GM23338 (cell line): ENCODE measurements around the gene ERO1A. TPM values are rescaled to one million over a fixed set of nuclear protein-coding genes. Genes with fewer than 3 reads are reported as not detected.

Source experiments
- ATAC-seq: fragments of 200-7000 bp; cut with Tn5 transposase; 3 replicates; pipeline ENCODE4 v1.9.1; 2020
- DNase-seq: peaks from one replicate; pipeline ENCODE4 v3.0.0-alpha.2; 2015; ENCODE audit warnings: low spot score
- H2AFZ ChIP-seq: fragments of 200-600 bp; sonication (generic); 2 replicates; pipeline ENCODE4 v1.8.0; 2016; ENCODE audit warnings: antibody characterized with exemption, mild to moderate bottlenecking, moderate library complexity
- H3F3A ChIP-seq: fragments of 200-600 bp; sonication (generic); replicated peaks from 2 replicates; pipeline ENCODE4 v1.8.0; 2017; ENCODE audit warnings: antibody characterized with exemption, mixed run types, low read depth
- H3K27ac ChIP-seq: fragments of 200-600 bp; sonication (generic); 2 replicates; pipeline ENCODE4 v1.6.1; 2016; ENCODE audit warnings: low read depth
- H3K27me3 ChIP-seq: fragments of 200-600 bp; sonication (generic); 2 replicates; pipeline ENCODE4 v1.8.0; 2016; ENCODE audit warnings: mild to moderate bottlenecking, mixed run types, moderate library complexity; ENCODE audit not compliant: insufficient read depth
- H3K36me3 ChIP-seq: fragments of 200-600 bp; sonication (generic); 2 replicates; pipeline ENCODE4 v1.8.0; 2016; ENCODE audit warnings: mild to moderate bottlenecking; ENCODE audit not compliant: insufficient read depth
- H3K4me1 ChIP-seq: fragments of 200-600 bp; sonication (generic); 2 replicates; pipeline ENCODE4 v1.8.0; 2016; ENCODE audit warnings: mild to moderate bottlenecking, moderate library complexity; ENCODE audit not compliant: insufficient read depth
- H3K4me2 ChIP-seq: fragments of 200-600 bp; sonication (generic); 2 replicates; pipeline ENCODE4 v1.7.1; 2017; ENCODE audit warnings: mixed run types
- H3K4me3 ChIP-seq: fragments of 200-600 bp; sonication (generic); 2 replicates; pipeline ENCODE4 v1.6.1; 2016; ENCODE audit warnings: mixed run types
- H3K79me2 ChIP-seq: fragments of 200-600 bp; sonication (generic); replicated peaks from 2 replicates; pipeline ENCODE4 v1.8.0; 2017; ENCODE audit warnings: mild to moderate bottlenecking; ENCODE audit not compliant: insufficient read depth
- H3K9me2 ChIP-seq: fragments of 200-600 bp; sonication (generic); 2 replicates; pipeline ENCODE4 v1.8.0; 2017; ENCODE audit not compliant: insufficient read depth
- H4K20me1 ChIP-seq: fragments of 200-600 bp; sonication (generic); replicated peaks from 2 replicates; pipeline ENCODE4 v1.8.0; 2017; ENCODE audit warnings: mild to moderate bottlenecking; ENCODE audit not compliant: insufficient read depth
- H3K27ac Mint-ChIP-seq: 2 replicates; pipeline ENCODE4 v1.8.0; 2020; ENCODE audit warnings: inconsistent platforms, mild to moderate bottlenecking, moderate library complexity, mixed read lengths
- H3K27me3 Mint-ChIP-seq: 3 replicates; pipeline ENCODE4 v1.8.0; 2022; ENCODE audit warnings: low read depth, mild to moderate bottlenecking, moderate library complexity, mixed read lengths, inconsistent platforms; ENCODE audit not compliant: insufficient read depth, poor library complexity
- H3K36me3 Mint-ChIP-seq: 3 replicates; pipeline ENCODE4 v1.8.0; 2021; ENCODE audit warnings: low read depth, mild to moderate bottlenecking, inconsistent platforms, moderate library complexity, mixed read lengths
- H3K4me1 Mint-ChIP-seq: 3 replicates; pipeline ENCODE4 v1.8.0; 2020; ENCODE audit warnings: mild to moderate bottlenecking, inconsistent platforms, mixed read lengths
- H3K4me3 Mint-ChIP-seq: 3 replicates; pipeline ENCODE4 v1.8.0; 2021; ENCODE audit warnings: moderate library complexity, mild to moderate bottlenecking, inconsistent platforms, mixed read lengths
- H3K9me3 Mint-ChIP-seq: 3 replicates; pipeline ENCODE4 v1.8.0; 2020; ENCODE audit warnings: moderate library complexity, mild to moderate bottlenecking, inconsistent platforms, mixed read lengths
- CREB1 ChIP-seq: fragments of 250-450 bp; sonication (Bioruptor Pico); IDR thresholded peaks from 2 replicates; pipeline ENCODE4 v1.5.0; 2020; ENCODE audit warnings: low read depth, mild to moderate bottlenecking, moderate library complexity
- EZH2 ChIP-seq: fragments of 200-600 bp; sonication (generic); IDR thresholded peaks from one replicate; pipeline ENCODE4 v1.8.0; 2017; ENCODE audit warnings: antibody characterized with exemption, mild to moderate bottlenecking, low read depth; ENCODE audit not compliant: unreplicated experiment
- EZH2phosphoT487 ChIP-seq: fragments of 200-600 bp; sonication (generic); IDR thresholded peaks from one replicate; pipeline ENCODE4 v1.8.1; 2018; ENCODE audit warnings: antibody characterized with exemption; ENCODE audit not compliant: unreplicated experiment
- JUNB ChIP-seq: IDR thresholded peaks from one replicate; pipeline ENCODE4 v1.6.1; 2016; ENCODE audit warnings: antibody characterized with exemption; ENCODE audit not compliant: unreplicated experiment
- NANOG ChIP-seq: IDR thresholded peaks from 2 replicates; pipeline ENCODE4 v1.6.1; 2016; ENCODE audit warnings: antibody characterized with exemption, borderline replicate concordance
- POLR2AphosphoS5 ChIP-seq: IDR thresholded peaks from 2 replicates; pipeline ENCODE4 v1.6.1; 2016; ENCODE audit warnings: antibody characterized with exemption, low read depth
- STAT1 ChIP-seq: IDR thresholded peaks from one replicate; pipeline ENCODE4 v1.6.1; 2016; ENCODE audit warnings: antibody characterized with exemption; ENCODE audit not compliant: unreplicated experiment
- ZNF114 ChIP-seq: fragments of 250-450 bp; sonication (Bioruptor Pico); IDR thresholded peaks from 2 replicates; pipeline ENCODE4 v1.5.0; 2020; ENCODE audit warnings: mild to moderate bottlenecking, moderate library complexity
- ZNF331 ChIP-seq: fragments of 250-450 bp; sonication (Bioruptor Pico); IDR thresholded peaks from 2 replicates; pipeline ENCODE4 v1.5.0; 2020; ENCODE audit warnings: low read depth, mild to moderate bottlenecking, moderate library complexity
- polyA plus RNA-seq: library from polyadenylated mRNA; unstranded; fragments of >200 nt; fragmentation: Nextera tagmentation; extraction: Ambion mirVana; gene quantifications from 2 replicates; pipeline ENCODE4 v1.2.1, GENCODE V29; 2016
- total RNA-seq: library from RNA; depleted of rRNA; stranded (reverse); fragments of >200 nt; shearing (Covaris generic); gene quantifications from 2 replicates; pipeline ENCODE4 v1.2.3, GENCODE V29; 2014
- TF ChIP-seq, protein P1 (sequence below), 2 experiments: fragments of 200-600 bp in 1 of 2; sonication (generic) in 1 of 2; conservative IDR thresholded peaks; 2 replicates each; pipeline versions ENCODE4 v1.5.1 to v1.6.1; 2016 to 2017; ENCODE audit warnings: antibody characterized with exemption in 2 of 2, low read depth in 2 of 2, mild to moderate bottlenecking in 2 of 2, moderate library complexity in 1 of 2
- TF ChIP-seq, protein P2 (sequence below): IDR thresholded peaks from 2 replicates; pipeline ENCODE4 v1.6.1; 2016; ENCODE audit warnings: antibody characterized with exemption
- TF ChIP-seq, protein P3 (sequence below): IDR thresholded peaks from one replicate; pipeline ENCODE4 v1.6.1; 2018; ENCODE audit warnings: antibody characterized with exemption; ENCODE audit not compliant: unreplicated experiment
- TF ChIP-seq, protein P4 (sequence below): fragments of 250-450 bp; sonication (Bioruptor Pico); IDR thresholded peaks from 2 replicates; pipeline ENCODE4 v1.5.0; 2020; ENCODE audit warnings: mild to moderate bottlenecking, moderate library complexity

The ERO1A gene
- total and polyA plus RNA-seq, 2 experiments from 2014 or later: 25.2 to 44.7 TPM

DNA sequence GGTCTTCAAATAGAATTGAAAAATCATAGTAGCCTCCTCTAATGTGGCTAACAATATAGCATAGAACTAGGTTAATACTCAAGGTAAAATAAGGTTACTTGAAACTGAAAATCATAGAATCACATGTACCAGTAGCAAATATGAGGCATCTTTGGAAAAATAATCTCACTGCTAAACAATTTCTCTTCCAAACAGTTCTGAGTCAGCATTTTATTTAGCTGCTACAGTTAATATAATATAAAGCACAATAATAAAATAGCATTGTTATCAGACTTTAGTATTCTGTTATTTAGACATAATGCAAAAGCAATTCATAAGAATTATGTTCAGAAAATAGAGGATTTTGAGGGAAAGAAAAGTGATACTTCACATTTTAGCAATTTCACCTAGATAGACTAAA, 35.0 kb downstream of the ERO1A start:
- Histone ChIP-seq H3K79me2 (no peaks in the 10 kb centered on the region), H3F3A (no peaks in the 10 kb centered on the region), H3K27me3 (no peaks in the 10 kb centered on the region), H3K4me3 (no peak overlapping the region), H3K4me1 (peaks cover 4% of the 10 kb centered on the region; the same call in 1 of the 2 replicates), H3K4me2 (no peak overlapping the region), H3K27ac (no peak overlapping the region), H4K20me1 (no peaks in the 10 kb centered on the region), H3K36me3 (no peaks in the 10 kb centered on the region), H3K9me2 (no peaks in the 10 kb centered on the region), H2AFZ (no peak overlapping the region)
- no peak for TF ChIP-seq ZNF331 (CRISPR knock-in tag)
- TF ChIP-seq, protein P1, sequence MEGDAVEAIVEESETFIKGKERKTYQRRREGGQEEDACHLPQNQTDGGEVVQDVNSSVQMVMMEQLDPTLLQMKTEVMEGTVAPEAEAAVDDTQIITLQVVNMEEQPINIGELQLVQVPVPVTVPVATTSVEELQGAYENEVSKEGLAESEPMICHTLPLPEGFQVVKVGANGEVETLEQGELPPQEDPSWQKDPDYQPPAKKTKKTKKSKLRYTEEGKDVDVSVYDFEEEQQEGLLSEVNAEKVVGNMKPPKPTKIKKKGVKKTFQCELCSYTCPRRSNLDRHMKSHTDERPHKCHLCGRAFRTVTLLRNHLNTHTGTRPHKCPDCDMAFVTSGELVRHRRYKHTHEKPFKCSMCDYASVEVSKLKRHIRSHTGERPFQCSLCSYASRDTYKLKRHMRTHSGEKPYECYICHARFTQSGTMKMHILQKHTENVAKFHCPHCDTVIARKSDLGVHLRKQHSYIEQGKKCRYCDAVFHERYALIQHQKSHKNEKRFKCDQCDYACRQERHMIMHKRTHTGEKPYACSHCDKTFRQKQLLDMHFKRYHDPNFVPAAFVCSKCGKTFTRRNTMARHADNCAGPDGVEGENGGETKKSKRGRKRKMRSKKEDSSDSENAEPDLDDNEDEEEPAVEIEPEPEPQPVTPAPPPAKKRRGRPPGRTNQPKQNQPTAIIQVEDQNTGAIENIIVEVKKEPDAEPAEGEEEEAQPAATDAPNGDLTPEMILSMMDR (conservative IDR thresholded peaks at IDR 0.05; ENCODE audit: low read depth in 2 of 2): no peak
- TF ChIP-seq CREB1 (CRISPR knock-in tag): no peak
- TF ChIP-seq NANOG: no peak
- TF ChIP-seq POLR2AphosphoS5: no peak
- no peak for TF ChIP-seq JUNB
- TF ChIP-seq, protein P2, sequence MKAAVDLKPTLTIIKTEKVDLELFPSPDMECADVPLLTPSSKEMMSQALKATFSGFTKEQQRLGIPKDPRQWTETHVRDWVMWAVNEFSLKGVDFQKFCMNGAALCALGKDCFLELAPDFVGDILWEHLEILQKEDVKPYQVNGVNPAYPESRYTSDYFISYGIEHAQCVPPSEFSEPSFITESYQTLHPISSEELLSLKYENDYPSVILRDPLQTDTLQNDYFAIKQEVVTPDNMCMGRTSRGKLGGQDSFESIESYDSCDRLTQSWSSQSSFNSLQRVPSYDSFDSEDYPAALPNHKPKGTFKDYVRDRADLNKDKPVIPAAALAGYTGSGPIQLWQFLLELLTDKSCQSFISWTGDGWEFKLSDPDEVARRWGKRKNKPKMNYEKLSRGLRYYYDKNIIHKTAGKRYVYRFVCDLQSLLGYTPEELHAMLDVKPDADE: no peak
- TF ChIP-seq ZNF114 (CRISPR knock-in tag): no peak
- TF ChIP-seq EZH2phosphoT487: no peak
- TF ChIP-seq, protein P3, sequence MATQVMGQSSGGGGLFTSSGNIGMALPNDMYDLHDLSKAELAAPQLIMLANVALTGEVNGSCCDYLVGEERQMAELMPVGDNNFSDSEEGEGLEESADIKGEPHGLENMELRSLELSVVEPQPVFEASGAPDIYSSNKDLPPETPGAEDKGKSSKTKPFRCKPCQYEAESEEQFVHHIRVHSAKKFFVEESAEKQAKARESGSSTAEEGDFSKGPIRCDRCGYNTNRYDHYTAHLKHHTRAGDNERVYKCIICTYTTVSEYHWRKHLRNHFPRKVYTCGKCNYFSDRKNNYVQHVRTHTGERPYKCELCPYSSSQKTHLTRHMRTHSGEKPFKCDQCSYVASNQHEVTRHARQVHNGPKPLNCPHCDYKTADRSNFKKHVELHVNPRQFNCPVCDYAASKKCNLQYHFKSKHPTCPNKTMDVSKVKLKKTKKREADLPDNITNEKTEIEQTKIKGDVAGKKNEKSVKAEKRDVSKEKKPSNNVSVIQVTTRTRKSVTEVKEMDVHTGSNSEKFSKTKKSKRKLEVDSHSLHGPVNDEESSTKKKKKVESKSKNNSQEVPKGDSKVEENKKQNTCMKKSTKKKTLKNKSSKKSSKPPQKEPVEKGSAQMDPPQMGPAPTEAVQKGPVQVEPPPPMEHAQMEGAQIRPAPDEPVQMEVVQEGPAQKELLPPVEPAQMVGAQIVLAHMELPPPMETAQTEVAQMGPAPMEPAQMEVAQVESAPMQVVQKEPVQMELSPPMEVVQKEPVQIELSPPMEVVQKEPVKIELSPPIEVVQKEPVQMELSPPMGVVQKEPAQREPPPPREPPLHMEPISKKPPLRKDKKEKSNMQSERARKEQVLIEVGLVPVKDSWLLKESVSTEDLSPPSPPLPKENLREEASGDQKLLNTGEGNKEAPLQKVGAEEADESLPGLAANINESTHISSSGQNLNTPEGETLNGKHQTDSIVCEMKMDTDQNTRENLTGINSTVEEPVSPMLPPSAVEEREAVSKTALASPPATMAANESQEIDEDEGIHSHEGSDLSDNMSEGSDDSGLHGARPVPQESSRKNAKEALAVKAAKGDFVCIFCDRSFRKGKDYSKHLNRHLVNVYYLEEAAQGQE: no peak
- TF ChIP-seq, protein P4, sequence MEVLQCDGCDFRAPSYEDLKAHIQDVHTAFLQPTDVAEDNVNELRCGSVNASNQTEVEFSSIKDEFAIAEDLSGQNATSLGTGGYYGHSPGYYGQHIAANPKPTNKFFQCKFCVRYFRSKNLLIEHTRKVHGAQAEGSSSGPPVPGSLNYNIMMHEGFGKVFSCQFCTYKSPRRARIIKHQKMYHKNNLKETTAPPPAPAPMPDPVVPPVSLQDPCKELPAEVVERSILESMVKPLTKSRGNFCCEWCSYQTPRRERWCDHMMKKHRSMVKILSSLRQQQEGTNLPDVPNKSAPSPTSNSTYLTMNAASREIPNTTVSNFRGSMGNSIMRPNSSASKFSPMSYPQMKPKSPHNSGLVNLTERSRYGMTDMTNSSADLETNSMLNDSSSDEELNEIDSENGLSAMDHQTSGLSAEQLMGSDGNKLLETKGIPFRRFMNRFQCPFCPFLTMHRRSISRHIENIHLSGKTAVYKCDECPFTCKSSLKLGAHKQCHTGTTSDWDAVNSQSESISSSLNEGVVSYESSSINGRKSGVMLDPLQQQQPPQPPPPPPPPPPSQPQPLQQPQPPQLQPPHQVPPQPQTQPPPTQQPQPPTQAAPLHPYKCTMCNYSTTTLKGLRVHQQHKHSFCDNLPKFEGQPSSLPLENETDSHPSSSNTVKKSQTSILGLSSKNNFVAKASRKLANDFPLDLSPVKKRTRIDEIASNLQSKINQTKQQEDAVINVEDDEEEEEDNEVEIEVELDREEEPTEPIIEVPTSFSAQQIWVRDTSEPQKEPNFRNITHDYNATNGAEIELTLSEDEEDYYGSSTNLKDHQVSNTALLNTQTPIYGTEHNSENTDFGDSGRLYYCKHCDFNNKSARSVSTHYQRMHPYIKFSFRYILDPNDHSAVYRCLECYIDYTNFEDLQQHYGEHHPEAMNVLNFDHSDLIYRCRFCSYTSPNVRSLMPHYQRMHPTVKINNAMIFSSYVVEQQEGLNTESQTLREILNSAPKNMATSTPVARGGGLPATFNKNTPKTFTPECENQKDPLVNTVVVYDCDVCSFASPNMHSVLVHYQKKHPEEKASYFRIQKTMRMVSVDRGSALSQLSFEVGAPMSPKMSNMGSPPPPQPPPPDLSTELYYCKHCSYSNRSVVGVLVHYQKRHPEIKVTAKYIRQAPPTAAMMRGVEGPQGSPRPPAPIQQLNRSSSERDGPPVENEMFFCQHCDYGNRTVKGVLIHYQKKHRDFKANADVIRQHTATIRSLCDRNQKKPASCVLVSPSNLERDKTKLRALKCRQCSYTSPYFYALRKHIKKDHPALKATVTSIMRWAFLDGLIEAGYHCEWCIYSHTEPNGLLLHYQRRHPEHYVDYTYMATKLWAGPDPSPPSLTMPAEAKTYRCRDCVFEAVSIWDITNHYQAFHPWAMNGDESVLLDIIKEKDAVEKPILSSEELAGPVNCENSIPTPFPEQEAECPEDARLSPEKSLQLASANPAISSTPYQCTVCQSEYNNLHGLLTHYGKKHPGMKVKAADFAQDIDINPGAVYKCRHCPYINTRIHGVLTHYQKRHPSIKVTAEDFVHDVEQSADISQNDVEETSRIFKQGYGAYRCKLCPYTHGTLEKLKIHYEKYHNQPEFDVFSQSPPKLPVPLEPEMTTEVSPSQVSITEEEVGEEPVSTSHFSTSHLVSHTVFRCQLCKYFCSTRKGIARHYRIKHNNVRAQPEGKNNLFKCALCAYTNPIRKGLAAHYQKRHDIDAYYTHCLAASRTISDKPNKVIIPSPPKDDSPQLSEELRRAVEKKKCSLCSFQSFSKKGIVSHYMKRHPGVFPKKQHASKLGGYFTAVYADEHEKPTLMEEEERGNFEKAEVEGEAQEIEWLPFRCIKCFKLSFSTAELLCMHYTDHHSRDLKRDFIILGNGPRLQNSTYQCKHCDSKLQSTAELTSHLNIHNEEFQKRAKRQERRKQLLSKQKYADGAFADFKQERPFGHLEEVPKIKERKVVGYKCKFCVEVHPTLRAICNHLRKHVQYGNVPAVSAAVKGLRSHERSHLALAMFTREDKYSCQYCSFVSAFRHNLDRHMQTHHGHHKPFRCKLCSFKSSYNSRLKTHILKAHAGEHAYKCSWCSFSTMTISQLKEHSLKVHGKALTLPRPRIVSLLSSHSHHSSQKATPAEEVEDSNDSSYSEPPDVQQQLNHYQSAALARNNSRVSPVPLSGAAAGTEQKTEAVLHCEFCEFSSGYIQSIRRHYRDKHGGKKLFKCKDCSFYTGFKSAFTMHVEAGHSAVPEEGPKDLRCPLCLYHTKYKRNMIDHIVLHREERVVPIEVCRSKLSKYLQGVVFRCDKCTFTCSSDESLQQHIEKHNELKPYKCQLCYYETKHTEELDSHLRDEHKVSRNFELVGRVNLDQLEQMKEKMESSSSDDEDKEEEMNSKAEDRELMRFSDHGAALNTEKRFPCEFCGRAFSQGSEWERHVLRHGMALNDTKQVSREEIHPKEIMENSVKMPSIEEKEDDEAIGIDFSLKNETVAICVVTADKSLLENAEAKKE (CRISPR knock-in tag): no peak
- no peak for TF ChIP-seq EZH2
- no peak for TF ChIP-seq STAT1
- peaks cover 11% of the 10 kb centered on the region for H3K36me3 Mint-ChIP-seq
- H3K4me1 Mint-ChIP-seq: peaks cover 15% of the 10 kb centered on the region
- DNase-seq (no peak), ATAC-seq (no peak)
- H3K4me3 Mint-ChIP-seq: no peak overlapping the region
- no peaks in the 10 kb centered on the region for H3K27me3 Mint-ChIP-seq
- H3K27ac Mint-ChIP-seq: no peak overlapping the region
- no peaks in the 10 kb centered on the region for H3K9me3 Mint-ChIP-seq
